Activated T-helper 2 cell treated with anti-CD3 and anti-CD28 coated beads, Interferon-gamma antibody, Interleukin-2, Interleukin-4, amounts not matched to agents 10 μg/mL and 5 μg/mL and 100 μg/mL, durations not matched to agents 14 hours and 24 hours and 36 hours (primary cell): Measurements from ENCODE around the gene ALDH5A1. TPM values are rescaled to one million over a fixed set of nuclear protein-coding genes. Genes with fewer than 3 reads are reported as not detected.
"Not testable (repeated sequence)": the region's sequence is repeated elsewhere in the genome, so short reads cannot be mapped to it uniquely, and the experiment has no call there.

ENCODE experiments used
- DNase-seq: peaks from one replicate; pipeline ENCODE4 v3.0.0; 2021; ENCODE audit warnings: low spot score
- H3K27ac Mint-ChIP-seq: one replicate; pipeline ENCODE4 v1.8.0; 2021; ENCODE audit warnings: mixed read lengths
- H3K27me3 Mint-ChIP-seq: one replicate; pipeline ENCODE4 v1.8.0; 2021; ENCODE audit warnings: low read depth, mixed read lengths
- H3K36me3 Mint-ChIP-seq: one replicate; pipeline ENCODE4 v1.8.0; 2021; ENCODE audit warnings: low read depth, mixed read lengths
- H3K4me1 Mint-ChIP-seq: one replicate; pipeline ENCODE4 v1.8.0; 2021; ENCODE audit warnings: low read depth, mixed read lengths
- H3K4me3 Mint-ChIP-seq: one replicate; pipeline ENCODE4 v1.8.0; 2021; ENCODE audit warnings: low read depth, mild to moderate bottlenecking, moderate library complexity, mixed read lengths
- H3K9me3 Mint-ChIP-seq: one replicate; pipeline ENCODE4 v1.8.0; 2021; ENCODE audit warnings: mixed read lengths
- intact Hi-C: fragments of 100-400 bp; cut with micrococcal nuclease; formaldehyde crosslinking; loops from one replicate; pipeline ENCODE4 v1.15.1; 2023
- total RNA-seq: library from RNA; stranded (reverse); gene quantifications from 2 replicates; pipeline ENCODE4 v1.2.3, GENCODE V29; 2022

ALDH5A1 gene
- total RNA-seq, 1 donor from 2014 or later = 11.4 TPM

- Mint-ChIP-seq H3K4me1 (peaks cover 16% of the 10 kb centered on the region), H3K9me3 (peaks cover 8% of the 10 kb centered on the region), H3K4me3 (no peak overlapping the region), H3K36me3 (peaks cover 10% of the 10 kb centered on the region), H3K27me3 (peaks cover 3% of the 10 kb centered on the region), H3K27ac (no peak overlapping the region)
- no peak for DNase-seq
- intact Hi-C loops = loop anchor here (10.0 kb wide), 2 partner anchors 172 to 202 kb away; partner anchors contain the start of genes ACOT13 and TDP2
These were observed 2.3 kb upstream of the ALDH5A1 start for GRCh38 chr6:24492475-24492874.

GRCh38 chr6:24493945-24494820, 586 bp upstream of the ALDH5A1 start:
- no peak for DNase-seq
- H3K4me3 Mint-ChIP-seq = peak overlapping the region; percentile 80
- intact Hi-C loops = loop anchor here (2.0 to 10.0 kb wide), 3 partner anchors 91 to 201 kb away; partner anchors contain the start of genes ACOT13, MRS2 and TDP2
- H3K27me3 Mint-ChIP-seq = peaks cover 3% of the 10 kb centered on the region
- peaks cover 21% of the 10 kb centered on the region for H3K4me1 Mint-ChIP-seq
- H3K9me3 Mint-ChIP-seq = peaks cover 8% of the 10 kb centered on the region
- H3K36me3 Mint-ChIP-seq = peaks cover 14% of the 10 kb centered on the region
- H3K27ac Mint-ChIP-seq = peak overlapping the region; percentile 33

GRCh38 chr6:24497254-24497970, 2.6 kb downstream of the ALDH5A1 start:
- DNase-seq = no peak
- peaks cover 8% of the 10 kb centered on the region for H3K9me3 Mint-ChIP-seq
- H3K27ac Mint-ChIP-seq = no peak overlapping the region
- H3K36me3 Mint-ChIP-seq = peaks cover 14% of the 10 kb centered on the region
- H3K27me3 Mint-ChIP-seq = peaks cover 3% of the 10 kb centered on the region
- no peak overlapping the region for H3K4me3 Mint-ChIP-seq
- intact Hi-C loops = loop anchor here (10.0 kb wide), 2 partner anchors 167 to 197 kb away; partner anchors contain the start of genes ACOT13 and TDP2
- peaks cover 22% of the 10 kb centered on the region for H3K4me1 Mint-ChIP-seq

GRCh38 chr6:24500683-24501082, 5.9 kb downstream of the ALDH5A1 start:
- no peak for DNase-seq
- no peak overlapping the region for H3K27ac Mint-ChIP-seq
- H3K4me3 Mint-ChIP-seq = no peak overlapping the region
- peaks cover 14% of the 10 kb centered on the region for H3K36me3 Mint-ChIP-seq
- peaks cover 8% of the 10 kb centered on the region for H3K9me3 Mint-ChIP-seq
- H3K4me1 Mint-ChIP-seq = peaks cover 11% of the 10 kb centered on the region
- no peaks in the 10 kb centered on the region for H3K27me3 Mint-ChIP-seq
- intact Hi-C loops = no loop called here

GRCh38 chr6:24501374-24501773, 6.6 kb downstream of the ALDH5A1 start:
- H3K9me3 Mint-ChIP-seq = peaks cover 8% of the 10 kb centered on the region
- intact Hi-C loops = no loop called here
- DNase-seq = no peak

DNA sequence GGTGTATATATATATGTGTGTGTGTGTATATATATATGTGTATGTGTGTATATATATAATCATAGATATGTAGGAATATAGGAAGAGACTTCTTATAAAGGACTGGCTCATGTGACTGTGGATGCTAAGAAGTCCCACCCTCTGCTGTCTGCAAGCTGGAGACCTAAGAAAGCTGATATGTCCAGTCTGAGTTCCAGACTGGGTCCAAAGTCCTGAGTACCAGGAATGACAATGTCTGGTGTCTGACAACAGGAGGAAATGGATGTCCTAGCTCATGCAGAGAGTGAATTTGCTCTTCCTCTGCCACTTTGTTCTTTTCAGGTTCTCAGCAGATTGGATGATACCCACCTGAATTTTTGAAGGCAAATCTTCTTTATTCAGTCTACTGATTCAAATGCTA, 7.1 kb downstream of the ALDH5A1 start:
- Mint-ChIP-seq H3K9me3 (peaks cover 4% of the 10 kb centered on the region), H3K4me1 (peaks cover 10% of the 10 kb centered on the region), H3K27me3 (no peaks in the 10 kb centered on the region), H3K36me3 (peaks cover 11% of the 10 kb centered on the region), H3K4me3 (no peak overlapping the region), H3K27ac (no peak overlapping the region)
- intact Hi-C loops = no loop called here
- no peak for DNase-seq

More at GRCh38 chr6:24501374-24501773, 6.6 kb downstream of the ALDH5A1 start:
- Mint-ChIP-seq H3K4me3 (no peak overlapping the region), H3K27me3 (no peaks in the 10 kb centered on the region), H3K4me1 (peaks cover 10% of the 10 kb centered on the region), H3K36me3 (peaks cover 14% of the 10 kb centered on the region), H3K27ac (no peak overlapping the region)

DNA sequence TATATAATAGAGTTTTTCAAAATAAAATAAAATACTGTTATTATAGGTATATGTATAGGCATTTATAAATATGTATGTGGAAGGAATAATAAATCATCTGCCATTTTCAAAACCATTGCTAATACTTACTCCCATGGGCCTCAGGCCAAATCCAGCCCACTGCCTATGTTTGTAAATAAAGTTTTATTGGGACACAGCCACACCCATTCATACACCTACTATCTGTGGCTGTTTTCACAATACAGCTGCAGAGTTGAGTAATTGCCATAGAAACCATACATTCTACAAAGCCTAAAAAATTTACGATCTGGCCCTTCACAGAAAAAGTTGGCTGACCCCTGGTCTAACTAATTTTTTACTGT, 9.5 kb downstream of the ALDH5A1 start:
- Mint-ChIP-seq H3K4me1 (peaks cover 2% of the 10 kb centered on the region), H3K9me3 (no peaks in the 10 kb centered on the region), H3K36me3 (peaks cover 6% of the 10 kb centered on the region), H3K27me3 (no peaks in the 10 kb centered on the region), H3K27ac (no peak overlapping the region), H3K4me3 (no peak overlapping the region)
- intact Hi-C loops = no loop called here
- no peak for DNase-seq

- H3K27me3 Mint-ChIP-seq = no peaks in the 10 kb centered on the region
- H3K27ac Mint-ChIP-seq = no peak overlapping the region
- intact Hi-C loops = no loop called here
- no peak for DNase-seq
- H3K4me1 Mint-ChIP-seq = peaks cover 2% of the 10 kb centered on the region
- H3K9me3 Mint-ChIP-seq = no peaks in the 10 kb centered on the region
- H3K36me3 Mint-ChIP-seq = peaks cover 6% of the 10 kb centered on the region
- no peak overlapping the region for H3K4me3 Mint-ChIP-seq
These were observed 10.1 kb downstream of the ALDH5A1 start for GRCh38 chr6:24504649-24505586.

- no peak for DNase-seq
- Mint-ChIP-seq H3K4me3 (no peak overlapping the region), H3K4me1 (no peaks in the 10 kb centered on the region), H3K36me3 (peaks cover 6% of the 10 kb centered on the region), H3K27ac (no peak overlapping the region), H3K9me3 (no peaks in the 10 kb centered on the region), H3K27me3 (no peaks in the 10 kb centered on the region)
- intact Hi-C loops = no loop called here
These were observed 12.2 kb downstream of the ALDH5A1 start for GRCh38 chr6:24506814-24507520.

- H3K36me3 Mint-ChIP-seq, H3K27me3 Mint-ChIP-seq, H3K27ac Mint-ChIP-seq, DNase-seq, H3K4me3 Mint-ChIP-seq, intact Hi-C loops, H3K9me3 Mint-ChIP-seq, H3K4me1 Mint-ChIP-seq: not testable (repeated sequence)
These were observed 17.2 kb downstream of the ALDH5A1 start for GRCh38 chr6:24511976-24512375.

- intact Hi-C loops = no loop called here
- Mint-ChIP-seq H3K9me3 (no peaks in the 10 kb centered on the region), H3K4me1 (peaks cover 5% of the 10 kb centered on the region), H3K4me3 (no peak overlapping the region), H3K36me3 (no peaks in the 10 kb centered on the region), H3K27me3 (no peaks in the 10 kb centered on the region), H3K27ac (no peak overlapping the region)
- no peak for DNase-seq
These were observed 18.8 kb downstream of the ALDH5A1 start for GRCh38 chr6:24513602-24514001.
